Activated effector memory CD4-positive, alpha-beta T cell treated with anti-CD3 and anti-CD28 coated beads, Interleukin-2, amount 50 U/mL, for 16 hours (primary cell): ENCODE measurements around the gene PLXDC2.

Experiments
- DNase-seq: peaks from one replicate; pipeline ENCODE4 v3.0.0-alpha.2; 2020

Gene PLXDC2

DNA sequence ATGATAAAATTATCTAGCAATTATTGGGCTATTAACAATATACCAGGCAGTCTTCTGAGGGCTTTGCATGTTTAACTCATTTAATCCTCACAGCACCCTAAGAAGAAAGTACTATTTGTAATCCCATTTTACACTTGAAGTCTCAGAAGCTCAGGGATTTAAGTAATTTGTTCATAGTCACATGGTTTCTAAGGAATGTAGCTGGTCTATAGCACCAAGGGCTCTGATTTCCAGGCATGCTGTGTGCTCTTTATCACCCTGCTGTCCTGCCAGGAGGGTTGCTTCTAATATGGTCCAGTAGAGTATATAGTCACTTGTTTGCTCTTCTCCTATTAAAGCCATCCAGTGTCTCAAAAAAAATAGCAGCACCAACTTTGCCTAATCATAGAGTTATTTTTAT lies 417.2 kb downstream of the PLXDC2 start:
- no peak for DNase-seq

DNA sequence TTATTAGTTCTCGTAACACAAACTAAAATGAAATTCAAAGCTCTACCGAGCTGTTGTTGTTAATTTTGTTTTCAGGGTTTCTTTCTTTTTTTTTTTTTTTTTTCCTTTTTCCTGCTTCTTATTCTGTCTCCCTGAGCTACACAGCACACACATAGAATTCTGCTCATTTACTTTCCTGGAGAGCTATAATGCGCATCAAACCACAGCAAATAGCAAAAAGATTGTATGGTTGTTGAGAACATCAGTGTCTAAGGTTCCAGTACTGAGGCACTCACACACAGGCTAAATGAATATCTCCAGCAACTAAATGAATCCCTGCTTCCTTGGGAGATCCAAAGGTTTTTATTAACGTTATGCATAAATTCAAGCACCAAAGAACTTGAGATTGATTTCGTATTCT lies 418.3 kb downstream of the PLXDC2 start:
- DNase-seq = no peak

DNA sequence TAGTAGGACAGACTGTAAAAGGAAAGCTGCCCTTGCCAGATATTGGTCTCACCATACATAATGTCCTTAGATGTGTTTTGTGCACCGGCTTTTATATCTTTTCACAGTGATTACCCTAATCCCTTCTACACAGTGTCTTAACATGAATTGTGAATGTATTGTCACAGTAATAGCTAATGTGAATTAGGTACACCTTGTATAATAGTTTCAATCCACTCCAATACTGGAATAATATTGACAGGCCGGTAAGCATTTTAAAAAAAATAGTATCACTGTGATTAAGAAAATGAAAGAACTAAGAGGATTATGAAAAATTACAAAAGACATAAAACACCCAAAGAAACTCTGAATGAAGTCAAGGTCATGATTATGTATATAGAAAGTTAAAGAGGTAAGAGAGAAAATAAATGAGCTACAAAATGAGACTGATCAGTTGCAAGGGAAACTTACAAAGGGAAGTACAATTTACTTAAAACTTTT lies 420.9 kb downstream of the PLXDC2 start:
- no peak for DNase-seq

DNA sequence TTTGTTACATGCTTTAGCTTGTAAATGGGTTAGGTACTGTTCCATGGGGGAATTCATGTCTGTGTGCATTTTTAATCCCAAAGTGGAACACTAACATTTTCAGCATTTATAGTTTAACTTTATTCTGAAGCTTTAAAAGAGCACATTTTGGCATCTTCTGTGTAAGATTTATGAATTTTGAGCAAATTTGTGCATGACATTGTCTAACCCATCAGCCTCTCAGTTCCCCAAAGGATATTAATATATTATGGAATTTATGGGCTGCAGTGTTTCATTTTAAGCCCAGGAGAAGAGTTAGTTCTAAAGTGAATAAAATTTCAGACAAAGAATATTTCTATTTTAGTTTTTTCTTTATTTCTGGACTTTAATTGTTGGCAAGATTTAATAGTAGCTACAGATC lies 421.4 kb downstream of the PLXDC2 start:
- no peak for DNase-seq

DNA sequence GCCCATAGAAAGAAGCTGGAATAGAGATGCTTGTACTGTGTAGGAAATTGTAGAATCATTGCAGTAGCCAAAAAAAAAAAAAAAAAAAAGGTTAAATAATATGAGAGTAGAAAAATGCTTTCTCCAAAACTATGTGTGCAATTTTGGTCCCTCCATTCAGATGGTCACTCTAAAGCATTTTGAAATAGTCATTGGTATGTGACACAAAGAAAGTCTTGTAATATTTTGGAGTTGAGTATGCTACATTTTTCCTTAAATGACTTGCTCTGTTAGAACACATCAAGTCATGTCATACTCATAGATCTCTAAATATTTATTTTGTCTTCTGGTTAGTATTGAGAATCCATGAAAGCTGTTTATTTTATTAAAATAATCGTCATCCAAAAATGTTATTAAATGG lies 424.4 kb downstream of the PLXDC2 start:
- DNase-seq = no peak

DNA sequence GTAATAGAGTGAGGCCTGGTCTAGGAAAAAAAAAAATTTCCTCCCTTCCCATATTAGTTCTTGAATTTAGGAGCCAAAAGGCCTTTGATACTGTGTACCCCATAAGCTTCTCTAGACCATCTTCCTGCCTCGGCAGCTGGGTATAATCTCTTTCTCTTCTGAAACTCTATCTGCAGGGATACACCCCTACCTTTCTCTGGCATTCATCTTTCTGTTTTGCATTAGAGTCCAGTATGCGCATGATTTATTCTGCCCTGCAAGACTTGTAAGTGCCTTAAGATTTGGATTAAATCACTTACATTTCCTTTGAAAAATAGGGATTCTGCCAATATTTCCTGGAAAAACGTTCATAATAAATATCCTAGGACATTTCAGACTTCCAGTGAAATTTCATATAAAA lies 431.2 kb downstream of the PLXDC2 start:
- no peak for DNase-seq

DNA sequence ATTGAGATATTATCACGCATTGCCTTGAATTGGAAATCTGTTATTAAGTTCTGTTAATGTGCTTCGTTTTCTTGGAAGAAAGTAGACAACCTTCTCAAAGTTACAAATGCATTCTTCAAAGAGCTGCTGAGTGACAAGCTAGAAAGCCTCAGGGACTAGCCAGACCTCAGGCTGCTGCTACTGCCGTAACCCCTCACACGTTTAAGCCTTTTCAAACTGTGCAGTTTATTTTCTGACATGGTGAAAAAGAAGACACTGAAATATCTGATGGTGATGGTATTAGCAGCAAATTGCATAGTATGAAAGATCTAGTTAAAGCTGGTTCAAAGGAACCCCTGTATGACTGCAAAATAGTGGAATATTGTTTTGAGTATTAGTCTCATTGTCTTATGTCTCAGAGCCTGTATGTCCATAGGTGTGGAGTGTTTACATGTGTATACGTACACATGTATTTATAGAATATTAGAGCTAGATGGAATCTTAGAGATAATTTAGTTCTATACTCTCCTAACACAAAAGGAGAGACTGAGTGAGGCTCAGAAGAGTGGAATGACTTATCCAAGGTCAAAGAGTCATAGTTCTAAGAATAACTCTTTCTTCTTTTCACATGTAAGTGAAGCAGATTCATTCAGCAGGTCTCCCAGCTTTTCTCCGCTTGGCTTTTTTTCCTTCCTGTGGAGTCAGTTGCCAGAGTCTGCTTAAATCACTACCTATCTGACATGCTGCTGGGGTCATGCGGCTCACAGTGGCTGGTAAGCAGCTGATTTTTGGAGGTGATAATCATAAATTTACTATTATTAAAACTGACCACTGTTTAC lies 431.9 kb downstream of the PLXDC2 start:
- no peak for DNase-seq

DNA sequence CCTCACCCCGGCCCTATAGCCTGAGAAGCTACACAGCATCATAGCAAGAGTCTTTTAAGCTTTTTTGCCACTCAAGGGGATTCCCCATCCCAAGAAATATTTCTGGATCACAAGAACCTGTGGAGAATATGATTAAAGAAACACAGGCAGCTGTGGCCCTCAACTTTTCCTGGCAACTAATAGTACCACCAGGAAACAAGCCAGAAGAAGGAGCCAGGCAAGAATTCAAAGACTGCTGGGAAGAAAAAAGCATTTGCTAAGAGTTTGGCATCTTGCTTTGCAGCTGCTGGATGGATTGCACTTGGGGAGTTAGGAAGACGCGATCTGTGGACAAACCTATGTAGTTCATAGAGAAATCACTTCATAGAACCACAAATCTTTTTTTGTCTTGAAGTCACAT lies 437.8 kb downstream of the PLXDC2 start:
- DNase-seq = no peak

DNA sequence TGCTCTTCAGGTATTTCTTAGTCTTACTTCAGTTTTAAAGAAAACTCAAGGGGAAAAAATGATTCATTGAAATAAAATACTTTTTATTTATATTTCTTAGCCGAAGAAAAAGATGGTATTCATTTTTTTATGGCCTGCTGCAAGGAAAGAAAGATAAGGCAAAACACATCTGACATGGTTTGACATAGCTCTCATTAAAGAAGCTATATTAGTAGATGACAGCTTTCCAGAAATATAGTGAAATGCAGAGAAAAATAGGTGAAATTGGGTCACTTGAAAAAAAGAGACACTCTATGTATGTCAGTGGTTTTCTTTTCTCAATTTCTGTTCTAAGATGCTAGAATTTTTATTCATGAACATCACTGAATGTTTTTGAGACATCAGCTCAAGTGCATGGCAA lies 438.3 kb downstream of the PLXDC2 start:
- DNase-seq = no peak

DNA sequence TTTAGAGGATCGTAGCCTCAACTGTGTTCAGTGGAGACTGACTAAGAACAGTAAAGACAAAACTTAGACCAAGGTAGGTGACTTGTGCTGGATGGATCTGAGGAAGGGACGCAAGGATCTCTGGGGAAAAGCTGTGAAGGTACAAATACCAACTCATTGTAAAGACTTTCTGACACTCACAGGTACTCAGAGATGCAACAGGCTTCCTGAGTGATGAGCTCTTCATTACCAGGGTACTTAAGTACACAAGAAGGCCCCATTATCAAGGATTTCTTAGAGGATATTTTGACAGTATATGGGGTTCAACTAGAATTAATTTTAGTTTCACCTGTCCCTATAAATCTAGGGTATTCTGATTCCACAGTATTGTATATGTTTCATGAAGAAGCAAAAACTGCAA lies 440.7 kb downstream of the PLXDC2 start:
- no peak for DNase-seq

DNA sequence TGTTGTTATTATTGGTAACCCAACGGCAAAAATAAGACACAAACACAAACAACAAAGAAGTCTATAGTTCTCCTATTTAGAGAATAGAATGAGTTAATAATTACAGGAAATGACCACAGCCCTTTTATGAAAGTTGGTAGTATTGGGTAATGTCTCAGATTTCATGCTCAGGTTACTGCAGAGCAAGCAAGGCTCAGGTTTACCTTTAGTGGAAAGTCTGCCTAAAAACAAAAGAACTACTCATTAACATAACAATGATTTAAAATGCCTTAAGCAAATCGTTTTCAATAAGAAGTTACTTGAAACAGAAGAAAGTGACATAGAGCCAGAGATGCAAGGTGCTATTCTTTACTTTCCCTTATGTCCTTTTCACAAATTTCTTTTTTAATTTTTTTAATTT lies 441.2 kb downstream of the PLXDC2 start:
- DNase-seq = no peak

DNA sequence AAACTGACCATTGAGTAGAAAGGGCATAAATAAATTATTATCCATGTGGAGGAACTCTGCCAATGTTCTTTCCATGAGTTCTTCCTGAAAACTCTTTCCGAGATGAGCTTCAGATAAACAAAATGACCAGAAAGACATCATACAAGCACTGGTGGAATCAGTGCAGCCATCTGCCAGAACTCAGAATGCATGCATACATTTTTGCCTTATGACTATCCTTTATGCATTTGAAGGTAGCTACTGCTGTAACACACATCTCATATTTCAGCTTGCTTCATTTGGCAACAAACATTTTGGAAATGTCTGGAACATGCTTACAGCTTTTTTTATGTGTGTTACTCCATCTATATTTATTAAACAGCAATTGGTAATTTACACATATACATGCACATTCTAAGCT lies 448.9 kb downstream of the PLXDC2 start:
- DNase-seq = no peak

DNA sequence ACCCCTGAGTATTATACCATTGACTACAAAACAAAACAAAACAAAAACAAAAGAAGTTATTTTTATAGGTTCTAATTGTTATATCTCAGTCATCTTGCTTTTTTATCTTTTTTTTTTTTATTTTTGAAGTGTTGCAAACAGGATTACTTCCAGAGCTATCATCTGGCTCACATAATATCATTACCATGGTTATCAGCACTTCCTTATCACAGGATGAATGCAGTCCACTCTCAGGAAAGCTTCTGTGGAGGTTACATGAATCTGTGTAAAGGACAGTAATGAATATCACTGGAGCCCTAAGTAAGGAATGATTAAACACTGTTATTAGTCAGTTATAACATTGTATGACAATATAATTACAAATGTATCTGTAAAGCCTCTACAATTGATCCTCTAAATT lies 451.5 kb downstream of the PLXDC2 start:
- no peak for DNase-seq

DNA sequence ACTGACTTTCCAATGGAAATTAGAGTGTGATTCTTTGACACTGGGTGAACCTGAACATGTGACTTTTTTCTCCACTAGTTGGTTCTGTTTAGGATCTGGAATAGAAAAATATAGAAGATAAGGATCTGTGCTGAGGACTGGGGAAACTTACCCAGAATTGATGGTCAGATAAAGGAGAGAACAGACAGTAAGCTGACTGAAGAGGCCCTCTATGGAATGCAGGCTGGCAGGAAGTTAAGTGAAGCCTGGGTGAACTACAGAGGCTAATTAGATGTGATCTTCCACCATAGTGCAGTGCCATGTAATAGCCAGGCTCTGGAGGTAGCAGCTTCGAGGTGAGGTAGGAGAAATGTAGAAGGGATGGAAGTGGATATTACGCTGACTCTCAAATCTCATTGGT lies 455.3 kb downstream of the PLXDC2 start:
- DNase-seq = no peak

DNA sequence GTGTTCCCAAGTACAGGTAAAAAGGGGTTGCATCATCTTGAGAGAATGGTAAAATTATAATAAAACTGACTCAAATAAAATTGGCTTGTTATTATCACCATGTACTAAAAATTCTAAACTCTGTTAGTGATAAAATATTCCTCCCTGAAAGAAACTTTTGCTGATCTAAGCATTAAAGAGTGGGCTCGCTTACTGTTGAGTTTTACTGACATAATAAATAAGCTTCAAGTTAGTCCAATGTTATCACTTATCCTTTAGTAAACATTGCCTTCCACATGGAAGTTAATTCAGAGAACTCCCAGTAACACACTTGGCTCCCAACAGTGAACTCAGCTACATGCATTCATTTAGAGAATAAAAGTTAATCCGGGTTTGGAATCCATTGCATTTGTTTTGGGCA lies 456.4 kb downstream of the PLXDC2 start:
- DNase-seq = no peak

DNA sequence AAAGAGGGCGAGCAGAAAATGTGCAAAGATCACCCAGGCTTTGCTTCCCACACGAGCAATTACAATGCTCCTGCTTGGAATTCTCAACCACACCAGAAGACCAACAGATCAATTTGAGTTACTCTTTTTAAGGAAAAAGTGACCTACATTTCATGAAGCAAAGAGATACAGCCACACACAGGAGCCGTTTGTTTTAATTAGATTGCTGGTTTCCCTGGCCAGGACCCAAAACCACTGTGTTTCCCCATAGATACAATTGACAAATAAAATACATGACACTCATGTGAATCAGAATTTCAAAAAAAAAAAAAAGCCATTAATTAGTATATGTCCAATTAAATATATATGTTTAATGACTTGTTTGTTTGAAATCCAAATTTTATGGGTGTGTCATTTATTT lies 458.3 kb downstream of the PLXDC2 start:
- no peak for DNase-seq

DNA sequence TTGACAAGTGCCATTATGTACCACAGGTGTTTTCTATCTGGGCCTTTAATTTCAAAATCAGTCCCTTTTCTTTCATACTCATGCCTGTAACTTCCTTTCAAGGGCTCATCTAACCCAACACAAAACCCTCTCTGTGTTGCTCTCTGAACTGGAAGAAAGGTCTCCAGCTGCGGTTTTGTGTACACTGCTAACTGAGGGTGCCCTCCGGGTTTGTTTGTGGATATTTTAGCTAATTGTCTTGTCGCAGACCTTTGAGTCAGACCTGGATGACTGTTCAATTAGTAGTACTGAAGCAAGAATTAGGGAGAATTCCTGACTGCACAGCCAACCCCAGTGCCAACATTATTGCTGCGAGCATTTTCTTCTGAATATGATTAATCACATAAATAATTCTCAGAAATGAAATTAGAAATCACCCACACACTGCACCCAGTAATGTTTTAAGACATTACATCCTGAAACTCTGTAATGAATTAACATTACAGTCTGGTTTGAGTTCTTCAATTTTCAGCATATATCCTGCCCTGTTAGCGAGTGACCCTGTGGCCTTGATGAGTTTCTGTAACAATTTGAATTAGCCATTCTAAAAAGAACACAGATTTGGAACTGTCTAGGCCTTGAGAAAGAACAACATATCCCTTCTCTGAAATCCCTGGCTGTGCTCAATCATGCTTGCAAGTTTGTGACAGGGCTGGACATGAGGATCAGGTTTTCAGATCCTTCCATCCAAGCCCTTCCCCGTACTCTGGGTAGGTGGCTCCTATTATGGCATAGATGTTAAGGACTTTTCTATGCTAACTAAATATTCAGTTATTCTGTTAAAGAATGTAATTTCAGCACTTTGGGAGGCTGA lies 460.1 kb downstream of the PLXDC2 start:
- no peak for DNase-seq

DNA sequence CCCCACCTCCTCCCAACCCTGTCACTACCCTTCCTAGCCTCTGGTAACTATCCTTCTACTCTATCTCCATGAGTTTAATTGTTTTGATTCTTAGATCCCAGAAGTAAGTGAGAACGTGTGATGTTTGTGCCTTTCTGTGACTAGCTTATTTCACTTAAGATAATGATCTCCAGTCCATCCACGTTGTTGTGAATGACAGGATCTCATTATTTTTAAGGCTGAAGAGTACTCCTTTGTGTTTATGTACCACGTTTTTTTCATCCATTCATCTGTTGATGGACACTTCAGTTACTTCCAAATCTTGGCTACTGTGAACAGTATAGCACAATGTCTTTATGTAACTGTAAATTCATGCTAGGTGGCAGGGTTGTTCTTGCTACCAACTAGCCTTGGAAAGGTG lies 461.6 kb downstream of the PLXDC2 start:
- no peak for DNase-seq

DNA sequence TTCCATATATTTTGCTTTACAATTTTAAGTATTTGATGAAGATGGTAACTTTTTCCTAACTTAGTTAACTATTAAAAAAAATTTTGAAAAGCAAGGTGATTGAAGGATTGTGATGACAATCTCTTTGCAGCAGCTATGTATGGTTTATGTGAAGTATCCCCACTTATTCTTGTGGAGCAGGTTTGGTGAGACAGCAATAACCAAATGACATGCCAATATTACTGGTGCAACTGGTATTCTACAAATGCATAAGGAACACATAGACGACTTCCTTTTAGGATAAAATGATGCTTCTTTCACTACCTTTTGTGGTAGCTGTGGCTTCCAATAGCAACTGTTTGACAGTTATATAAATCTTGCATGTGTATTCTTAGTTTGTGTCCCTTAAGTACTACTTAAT lies 465.3 kb downstream of the PLXDC2 start:
- no peak for DNase-seq

DNA sequence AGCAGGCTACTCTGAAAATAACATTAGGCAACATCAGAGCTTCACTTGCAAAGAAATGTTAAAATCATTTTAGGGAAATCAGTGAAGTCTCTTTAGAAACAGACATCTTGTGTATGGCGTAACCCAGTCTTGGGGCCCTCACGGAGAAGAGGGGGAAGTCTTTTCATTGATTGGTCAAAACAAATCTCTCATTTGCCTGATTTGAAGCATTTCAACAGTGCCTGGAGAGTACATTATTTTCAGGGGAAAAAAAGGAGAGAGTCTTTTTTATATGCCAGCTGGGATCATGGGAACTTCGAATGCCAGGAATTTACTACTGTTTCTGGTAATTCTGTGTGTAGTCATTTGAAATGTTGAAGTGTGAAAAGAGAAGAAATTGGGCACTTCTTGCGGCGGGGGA lies 471.4 kb downstream of the PLXDC2 start:
- DNase-seq = no peak

DNA sequence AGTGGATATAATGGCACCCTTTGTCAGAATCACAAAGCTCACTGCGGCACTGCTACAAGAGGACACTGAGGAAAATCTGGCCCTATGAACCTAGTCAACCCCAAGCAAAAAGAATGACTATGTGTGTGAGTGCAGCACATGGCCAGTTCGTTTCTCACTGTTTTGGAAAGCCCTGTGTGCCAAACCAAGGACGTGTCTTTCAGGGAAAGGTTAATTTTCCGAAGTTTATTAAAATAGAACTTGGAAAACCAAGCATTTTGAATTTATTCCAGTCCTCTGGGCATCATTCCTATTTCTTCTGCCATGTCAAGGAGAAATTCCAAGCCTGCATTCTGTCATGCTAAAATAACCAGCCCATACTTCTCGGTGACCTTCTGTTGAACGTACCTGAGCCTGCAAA lies 471.8 kb downstream of the PLXDC2 start:
- no peak for DNase-seq

DNA sequence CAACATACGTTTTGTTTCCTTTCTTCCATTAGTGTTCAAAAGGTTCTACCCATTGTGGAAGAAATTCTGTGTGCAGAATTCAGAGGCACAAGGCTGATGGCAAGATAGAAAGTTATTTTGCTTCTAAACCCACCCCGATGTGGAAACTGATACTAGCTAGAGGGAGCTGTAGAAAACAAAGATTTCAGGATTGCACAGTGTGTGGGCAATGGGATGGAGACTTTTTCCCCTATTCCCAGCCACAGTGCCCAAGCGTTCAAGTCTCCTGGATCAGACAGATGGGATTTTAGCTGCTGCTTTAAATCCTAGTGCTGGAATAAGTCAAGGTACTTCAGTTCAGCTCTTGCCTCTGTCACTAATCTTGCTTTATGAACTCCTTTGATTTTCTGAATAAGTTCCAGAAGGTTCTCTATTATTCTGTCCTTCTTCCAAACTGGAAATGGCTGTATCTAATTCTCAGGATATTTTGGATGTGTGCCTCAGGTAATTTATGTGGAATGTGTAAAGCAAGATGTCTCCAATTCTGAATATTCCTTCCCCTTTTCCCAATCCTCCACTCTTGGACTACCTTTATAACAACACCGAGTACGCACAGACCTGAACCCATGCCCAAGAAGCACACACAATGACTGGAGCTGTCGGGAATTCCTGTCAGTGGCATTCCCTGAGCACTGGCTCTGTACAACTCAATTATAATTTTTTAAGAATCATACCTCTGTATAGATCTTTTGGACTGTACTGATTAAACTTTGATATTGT lies 473.0 kb downstream of the PLXDC2 start:
- DNase-seq = no peak

DNA sequence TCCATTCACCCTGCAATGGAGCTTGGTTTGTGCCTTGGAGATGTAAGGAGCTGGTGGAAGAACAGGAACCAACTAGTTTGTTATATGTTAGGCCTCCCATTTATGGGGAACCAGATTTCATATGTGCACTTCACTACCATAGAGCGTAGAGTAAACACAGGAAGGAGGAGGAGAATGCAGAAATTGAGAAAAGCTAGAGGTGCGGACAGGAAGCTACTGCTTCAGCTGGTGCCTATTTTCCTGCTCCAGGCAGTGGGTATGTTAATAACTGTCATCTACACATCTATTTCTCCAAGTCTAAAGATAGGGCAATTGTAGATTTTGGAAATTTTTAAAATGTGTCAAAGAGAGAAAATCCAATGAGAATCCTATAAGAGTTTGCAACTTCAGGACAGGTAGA lies 482.2 kb downstream of the PLXDC2 start:
- no peak for DNase-seq
